Stimulated activated CD8-positive, alpha-beta memory T cell treated with anti-CD3 and anti-CD28 coated beads, Interleukin-12 subunit alpha, Interleukin-12 subunit beta, amount 100 ng/mL, for 24 hours (primary cell): ENCODE results near the gene TANC1.
A peak's percentile ranks its signal among the peaks of the same experiment; 100 is the strongest.

Experiments used
- DNase-seq: peaks from one replicate; pipeline ENCODE4 v3.0.0-alpha.2; 2020; ENCODE audit errors: extremely low read depth

TANC1 gene

GRCh38 chr2:159118115-159118858 is 149.8 kb downstream of the TANC1 start:
- peak; percentile 40 for DNase-seq

GRCh38 chr2:159118859-159119500 is 150.5 kb downstream of the TANC1 start:
- DNase-seq: no peak

GRCh38 chr2:159119652-159120257 is 151.3 kb downstream of the TANC1 start:
- DNase-seq: no peak

GRCh38 chr2:159123786-159124185 is 155.3 kb downstream of the TANC1 start:
- no peak for DNase-seq

GRCh38 chr2:159124441-159124911 is 156.0 kb downstream of the TANC1 start:
- DNase-seq: no peak

GRCh38 chr2:159124931-159125467 is 156.6 kb downstream of the TANC1 start:
- no peak for DNase-seq

GRCh38 chr2:159125858-159126257 is 157.4 kb downstream of the TANC1 start:
- no peak for DNase-seq

GRCh38 chr2:159126432-159127022 is 158.1 kb downstream of the TANC1 start:
- no peak for DNase-seq

- no peak for DNase-seq
Observed at GRCh38 chr2:159128191-159128590, 159.8 kb downstream of the TANC1 start.

- DNase-seq: no peak
Observed at GRCh38 chr2:159129269-159129668, 160.8 kb downstream of the TANC1 start.

- DNase-seq: no peak
Observed at GRCh38 chr2:159129824-159130223, 161.4 kb downstream of the TANC1 start.

- DNase-seq: no peak
Observed at GRCh38 chr2:159130302-159130701, 161.9 kb downstream of the TANC1 start.

GRCh38 chr2:159131267-159131913 is 162.9 kb downstream of the TANC1 start:
- no peak for DNase-seq

GRCh38 chr2:159131914-159132281 is 163.5 kb downstream of the TANC1 start:
- no peak for DNase-seq

GRCh38 chr2:159133797-159134196 is 165.4 kb downstream of the TANC1 start:
- DNase-seq: no peak

GRCh38 chr2:159134979-159135378 is 166.5 kb downstream of the TANC1 start:
- no peak for DNase-seq

- DNase-seq: no peak
Observed at GRCh38 chr2:159136391-159136790, 168.0 kb downstream of the TANC1 start.

- DNase-seq: no peak
Observed at GRCh38 chr2:159137511-159138241, 169.2 kb downstream of the TANC1 start.

GRCh38 chr2:159138642-159139182 is 170.3 kb downstream of the TANC1 start:
- no peak for DNase-seq

- DNase-seq: no peak
Observed at GRCh38 chr2:159139216-159139933, 170.9 kb downstream of the TANC1 start.
